ENCODE results near the gene FGF11.

DNA sequence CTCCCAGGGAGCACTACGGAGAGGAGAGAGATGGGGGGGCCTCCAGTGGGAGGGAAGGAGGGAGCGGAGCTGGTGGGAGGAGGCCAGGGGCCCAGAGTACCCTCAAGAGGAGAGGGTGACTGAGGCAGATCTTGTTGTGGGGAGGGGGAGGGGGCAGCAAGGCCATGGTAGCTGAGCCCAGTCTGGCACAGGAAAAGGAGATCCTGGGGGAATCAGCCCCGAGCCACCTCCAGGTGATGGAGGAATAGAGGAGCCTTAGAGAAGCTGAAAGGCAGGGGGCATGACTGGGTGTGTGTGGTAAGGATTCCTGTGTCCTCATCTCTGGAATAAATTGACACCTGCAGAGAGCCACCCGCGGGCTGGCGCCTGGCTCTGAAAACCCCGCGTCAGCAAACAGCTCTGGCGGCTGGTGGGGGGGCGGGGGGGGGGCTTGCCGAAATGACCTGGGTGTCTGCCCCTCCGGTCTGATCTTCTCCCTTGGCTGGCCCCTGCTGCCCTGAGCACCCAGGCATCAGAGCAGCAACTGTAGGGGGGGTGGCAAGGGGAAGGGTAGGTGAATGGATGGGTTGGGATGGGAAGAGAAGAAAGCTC is 33.0 kb upstream of the FGF11 start:
- TF ChIP-seq, protein P1, sequence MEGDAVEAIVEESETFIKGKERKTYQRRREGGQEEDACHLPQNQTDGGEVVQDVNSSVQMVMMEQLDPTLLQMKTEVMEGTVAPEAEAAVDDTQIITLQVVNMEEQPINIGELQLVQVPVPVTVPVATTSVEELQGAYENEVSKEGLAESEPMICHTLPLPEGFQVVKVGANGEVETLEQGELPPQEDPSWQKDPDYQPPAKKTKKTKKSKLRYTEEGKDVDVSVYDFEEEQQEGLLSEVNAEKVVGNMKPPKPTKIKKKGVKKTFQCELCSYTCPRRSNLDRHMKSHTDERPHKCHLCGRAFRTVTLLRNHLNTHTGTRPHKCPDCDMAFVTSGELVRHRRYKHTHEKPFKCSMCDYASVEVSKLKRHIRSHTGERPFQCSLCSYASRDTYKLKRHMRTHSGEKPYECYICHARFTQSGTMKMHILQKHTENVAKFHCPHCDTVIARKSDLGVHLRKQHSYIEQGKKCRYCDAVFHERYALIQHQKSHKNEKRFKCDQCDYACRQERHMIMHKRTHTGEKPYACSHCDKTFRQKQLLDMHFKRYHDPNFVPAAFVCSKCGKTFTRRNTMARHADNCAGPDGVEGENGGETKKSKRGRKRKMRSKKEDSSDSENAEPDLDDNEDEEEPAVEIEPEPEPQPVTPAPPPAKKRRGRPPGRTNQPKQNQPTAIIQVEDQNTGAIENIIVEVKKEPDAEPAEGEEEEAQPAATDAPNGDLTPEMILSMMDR (conservative IDR thresholded peaks at IDR 0.05 in 1 of 2, IDR thresholded peaks at IDR 0.05 in 1 of 2; ENCODE audit: extremely low read depth in 1 of 2, insufficient read depth in 1 of 2, low read depth in 1 of 2, low read length in 2 of 2): no peak
- no peak for TF ChIP-seq EZH2 (IDR thresholded peaks at IDR 0.05; ENCODE audit: borderline replicate concordance, low read length)
